Glomerular endothelial cell (primary cell): ENCODE data around the gene LRRIQ1. TPM values are rescaled to one million over a fixed set of nuclear protein-coding genes. Genes with fewer than 3 reads are reported as not detected.

ENCODE experiments used
- DNase-seq: peaks from one replicate; pipeline ENCODE4 v3.0.0-alpha.2; 2011; ENCODE audit warnings: low read depth, low spot score; ENCODE audit errors: extremely low read depth
- total RNA-seq: library from RNA; depleted of rRNA; stranded (reverse); fragments of >200 nt; gene quantifications from 2 replicates; pipeline ENCODE4 v1.2.3, GENCODE V29; 2015

Gene LRRIQ1
- total RNA-seq, 1 donor from 2014 or later = 0.88 TPM

GRCh38 chr12:85278598-85279448, 242.7 kb downstream of the LRRIQ1 start:
- no peak for DNase-seq

- DNase-seq = no peak
Observed at GRCh38 chr12:85279449-85280164, 243.5 kb downstream of the LRRIQ1 start.

GRCh38 chr12:85280165-85280983, 244.2 kb downstream of the LRRIQ1 start, which contains the start of gene ALX1:
ALX1 (plus strand) TSS chr12:85280220; CDS start chr12:85280262, 42 bp downstream.
- DNase-seq = no peak

- no peak for DNase-seq
Observed at GRCh38 chr12:85280984-85281630, 245.0 kb downstream of the LRRIQ1 start.

- no peak for DNase-seq
Observed at GRCh38 chr12:85281636-85282312, 245.6 kb downstream of the LRRIQ1 start.

GRCh38 chr12:85283560-85283959, 247.4 kb downstream of the LRRIQ1 start:
- DNase-seq = no peak

Other genes with a start within 250 kb of the LRRIQ1 start
- gene SLC6A15, start 123.6 kb upstream of the LRRIQ1 start, total RNA-seq = 2.4 and 10.0 TPM in 2 replicates
- 0.35 TPM in 1 of 2 replicates, not detected in the other for gene TSPAN19, start 74 bp upstream of the LRRIQ1 start, total RNA-seq
- 0.64 TPM in 1 of 2 replicates, not detected in the other for gene ALX1, start 243.9 kb downstream of the LRRIQ1 start, total RNA-seq